ENCODE results near the gene OR11H6. TPM values are rescaled to one million over a fixed set of nuclear protein-coding genes. Genes with fewer than 3 reads are reported as not detected.

Gene OR11H6
- polyA plus RNA-seq, 1 donor from 2014 or later, result not detected

DNA sequence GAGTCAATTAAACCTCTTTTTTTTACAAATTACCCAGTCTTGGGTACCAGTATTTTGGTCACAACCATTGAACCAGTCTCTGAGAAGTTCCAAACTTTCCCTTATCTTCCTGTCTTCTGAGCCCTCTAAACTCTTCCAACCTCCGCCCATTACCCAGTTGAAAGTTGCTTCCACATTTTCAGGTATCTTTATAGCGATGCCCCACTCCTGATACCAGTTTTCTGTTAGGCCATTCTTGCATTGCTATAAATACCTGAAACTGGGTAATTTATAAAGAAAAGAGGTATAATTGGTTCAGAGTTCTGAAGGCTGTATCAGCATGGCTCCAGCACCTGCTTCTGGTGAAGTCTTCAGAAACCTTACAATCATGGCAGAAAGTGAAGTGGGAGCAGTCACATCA, 50.6 kb downstream of the OR11H6 start:
- Histone ChIP-seq H4K20me1 (ENCODE audit: insufficient read depth) (no peaks in the 10 kb centered on the region), H3K27me3 (ENCODE audit: insufficient read depth, low read depth, low read length) (no peaks in the 10 kb centered on the region), H2AFZ (ENCODE audit: low read depth, low read length) (no peak overlapping the region), H3K4me3 (ENCODE audit: low read length) (no peak overlapping the region), H3K9me3 (ENCODE audit: low read length) (no peaks in the 10 kb centered on the region), H3K4me2 (ENCODE audit: low read length) (no peak overlapping the region), H3K9ac (ENCODE audit: low read length) (no peak overlapping the region), H3K36me3 (ENCODE audit: insufficient read depth, low read length) (no peaks in the 10 kb centered on the region), H3F3A (ENCODE audit: insufficient read depth, low read length, poor library complexity, severe bottlenecking) (no peaks in the 10 kb centered on the region), H3K79me2 (replicated peaks; ENCODE audit: insufficient read depth, low read length) (no peaks in the 10 kb centered on the region), H3K9me2 (ENCODE audit: insufficient read depth, low read length) (no peaks in the 10 kb centered on the region), H3K27ac (ENCODE audit: low read length) (no peak overlapping the region)
- TF ChIP-seq EP300 (conservative IDR thresholded peaks at IDR 0.05; ENCODE audit: poor library complexity, severe bottlenecking) (no peak), REST (IDR thresholded peaks at IDR 0.05; ENCODE audit: borderline replicate concordance) (no peak)

Small RNAs within 50 kb of the gene (small RNA-seq; reads per million reads assigned to genes)
- gene GTF2IP22, result 0 reads per million in 3 experiments

Other genes starting within 250 kb of the OR11H6 start
- gene OR4K15, start 248.1 kb upstream of the OR11H6 start, polyA plus RNA-seq, result not detected in 2 replicates
- not detected in 2 replicates for gene OR4Q2, start 221.5 kb upstream of the OR11H6 start, polyA plus RNA-seq
- not detected in 2 replicates for gene OR4K14, start 204.4 kb upstream of the OR11H6 start, polyA plus RNA-seq
- gene OR4K13, start 187.7 kb upstream of the OR11H6 start, polyA plus RNA-seq, result not detected in 2 replicates
- not detected in 2 replicates for gene OR4L1, start 163.7 kb upstream of the OR11H6 start, polyA plus RNA-seq
- not detected in 2 replicates for gene OR4K17, start 113.0 kb upstream of the OR11H6 start, polyA plus RNA-seq
- gene OR4N5, start 84.9 kb upstream of the OR11H6 start, polyA plus RNA-seq, result not detected in 2 replicates
- not detected in 2 replicates for gene OR11G2, start 32.8 kb upstream of the OR11H6 start, polyA plus RNA-seq
- gene OR11H7, start 5.3 kb downstream of the OR11H6 start, polyA plus RNA-seq, result not detected in 2 replicates
- gene OR11H4, start 15.6 kb downstream of the OR11H6 start, polyA plus RNA-seq, result not detected in 2 replicates
- 40.5 and 53.5 TPM in 2 replicates for gene TTC5, start 82.2 kb downstream of the OR11H6 start, polyA plus RNA-seq
- 67.2 and 83.8 TPM in 2 replicates for gene CCNB1IP1, start 109.6 kb downstream of the OR11H6 start, polyA plus RNA-seq
- gene PARP2, start 119.9 kb downstream of the OR11H6 start, polyA plus RNA-seq, result 71.5 and 78.7 TPM in 2 replicates
- 5.2 and 6.8 TPM in 2 replicates for gene TEP1, start 189.8 kb downstream of the OR11H6 start, polyA plus RNA-seq
- gene KLHL33, start 212.5 kb downstream of the OR11H6 start, polyA plus RNA-seq, result not detected in 2 replicates
- gene OSGEP, start 231.1 kb downstream of the OR11H6 start, polyA plus RNA-seq, result 248 and 264 TPM in 2 replicates
- 44.5 and 50.7 TPM in 2 replicates for gene APEX1, start 231.5 kb downstream of the OR11H6 start, polyA plus RNA-seq
- gene PIP4P1, start 237.7 kb downstream of the OR11H6 start, polyA plus RNA-seq, result 77.2 and 85.3 TPM in 2 replicates
- gene PNP, start 245.7 kb downstream of the OR11H6 start, polyA plus RNA-seq, result 12.3 and 12.6 TPM in 2 replicates

Measured in neural cell (in vitro differentiated cells).